SJSA1 (cell line): ENCODE data around the gene TUBB4B. TPM values are rescaled to one million over a fixed set of nuclear protein-coding genes. Genes with fewer than 3 reads are reported as not detected.
"Not testable (repeated sequence)": the region's sequence is repeated elsewhere in the genome, so short reads cannot be mapped to it uniquely, and the experiment has no call there.

ENCODE experiments used
- DNase-seq, 2 experiments: peaks; one replicate each; pipeline ENCODE4 v3.0.0-alpha.2; 2015 to 2020; ENCODE audit warnings: low spot score in 2 of 2, low read depth in 1 of 2
- H3K27ac ChIP-seq: fragments of 250-450 bp; sonication (Bioruptor Pico); 2 replicates; pipeline ENCODE4 v1.5.1; 2020; ENCODE audit warnings: mild to moderate bottlenecking, moderate library complexity
- H3K27me3 ChIP-seq: fragments of 250-450 bp; sonication (Bioruptor Pico); replicated peaks from 2 replicates; pipeline ENCODE4 v1.5.1; 2020; ENCODE audit warnings: mild to moderate bottlenecking, moderate library complexity
- H3K36me3 ChIP-seq: fragments of 250-450 bp; sonication (Bioruptor Pico); 2 replicates; pipeline ENCODE4 v1.5.1; 2020; ENCODE audit warnings: mild to moderate bottlenecking
- H3K4me1 ChIP-seq: fragments of 250-450 bp; sonication (Bioruptor Pico); replicated peaks from 2 replicates; pipeline ENCODE4 v1.6.1; 2021; ENCODE audit warnings: mild to moderate bottlenecking
- H3K4me3 ChIP-seq: fragments of 250-450 bp; sonication (Bioruptor Pico); 2 replicates; pipeline ENCODE4 v1.5.1; 2020; ENCODE audit warnings: mild to moderate bottlenecking
- H3K9me3 ChIP-seq: fragments of 250-450 bp; sonication (Bioruptor Pico); replicated peaks from 2 replicates; pipeline ENCODE4 v1.5.1; 2020; ENCODE audit warnings: mild to moderate bottlenecking
- total RNA-seq: library from RNA; depleted of rRNA; stranded (reverse); fragments of >200 nt; shearing (Covaris generic); gene quantifications from 2 replicates; pipeline ENCODE4 v1.2.3, GENCODE V29; 2014

TUBB4B gene
- total RNA-seq, 1 experiment from 2014 or later = 229 TPM

DNA sequence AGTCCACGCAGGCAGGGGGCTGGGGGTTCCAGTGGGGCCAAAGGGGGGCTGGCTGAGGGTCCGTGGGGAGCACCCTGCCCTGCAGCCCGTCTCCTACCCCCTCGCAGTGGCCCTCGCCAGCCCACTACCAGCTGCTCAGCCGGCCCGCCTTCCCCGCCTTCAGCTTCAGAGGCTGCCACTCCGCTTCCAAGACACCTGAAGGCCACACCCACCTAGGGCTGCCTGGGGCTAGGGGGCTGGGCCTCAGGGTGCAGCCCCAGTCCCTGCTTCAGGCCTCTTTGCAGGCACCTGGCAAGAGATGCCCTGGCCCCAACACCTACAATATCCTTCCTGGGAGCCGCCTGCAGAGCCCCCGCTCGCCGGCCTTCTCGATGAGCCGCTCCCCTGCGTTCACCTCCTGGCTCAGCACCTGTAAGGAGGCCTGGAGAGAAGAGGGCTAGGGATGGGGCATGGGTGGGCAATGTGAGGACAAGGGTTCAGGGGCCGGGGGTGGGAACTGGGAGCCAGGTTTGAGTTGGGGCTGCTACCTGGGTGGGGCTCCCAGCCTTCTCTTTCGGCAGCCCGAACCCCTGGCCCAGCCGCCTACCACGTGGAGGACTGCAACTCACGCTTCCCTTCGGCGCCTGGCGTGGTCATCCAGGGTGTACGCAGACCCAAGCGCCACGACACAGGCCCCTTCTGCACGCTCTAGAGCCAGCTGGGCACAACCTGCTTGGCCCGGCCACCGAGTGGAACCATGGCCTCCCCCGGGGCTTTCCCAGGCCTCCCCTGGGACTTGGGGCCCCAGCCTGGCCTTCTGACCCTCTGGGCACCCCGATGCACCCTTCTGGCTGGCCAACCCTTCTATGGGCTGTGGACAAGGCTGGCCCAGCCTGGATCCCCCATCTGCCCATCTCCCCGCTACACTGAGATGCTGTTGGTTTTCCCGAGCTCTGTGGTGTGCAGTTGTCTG lies 11.7 kb downstream of the TUBB4B start:
- Histone ChIP-seq H3K9me3 (no peaks in the 10 kb centered on the region), H3K4me3 (no peak overlapping the region), H3K4me1 (peaks cover 19% of the 10 kb centered on the region), H3K27ac (no peak overlapping the region), H3K27me3 (no peaks in the 10 kb centered on the region), H3K36me3 (peaks cover 21% of the 10 kb centered on the region)
- DNase-seq = no peak

DNA sequence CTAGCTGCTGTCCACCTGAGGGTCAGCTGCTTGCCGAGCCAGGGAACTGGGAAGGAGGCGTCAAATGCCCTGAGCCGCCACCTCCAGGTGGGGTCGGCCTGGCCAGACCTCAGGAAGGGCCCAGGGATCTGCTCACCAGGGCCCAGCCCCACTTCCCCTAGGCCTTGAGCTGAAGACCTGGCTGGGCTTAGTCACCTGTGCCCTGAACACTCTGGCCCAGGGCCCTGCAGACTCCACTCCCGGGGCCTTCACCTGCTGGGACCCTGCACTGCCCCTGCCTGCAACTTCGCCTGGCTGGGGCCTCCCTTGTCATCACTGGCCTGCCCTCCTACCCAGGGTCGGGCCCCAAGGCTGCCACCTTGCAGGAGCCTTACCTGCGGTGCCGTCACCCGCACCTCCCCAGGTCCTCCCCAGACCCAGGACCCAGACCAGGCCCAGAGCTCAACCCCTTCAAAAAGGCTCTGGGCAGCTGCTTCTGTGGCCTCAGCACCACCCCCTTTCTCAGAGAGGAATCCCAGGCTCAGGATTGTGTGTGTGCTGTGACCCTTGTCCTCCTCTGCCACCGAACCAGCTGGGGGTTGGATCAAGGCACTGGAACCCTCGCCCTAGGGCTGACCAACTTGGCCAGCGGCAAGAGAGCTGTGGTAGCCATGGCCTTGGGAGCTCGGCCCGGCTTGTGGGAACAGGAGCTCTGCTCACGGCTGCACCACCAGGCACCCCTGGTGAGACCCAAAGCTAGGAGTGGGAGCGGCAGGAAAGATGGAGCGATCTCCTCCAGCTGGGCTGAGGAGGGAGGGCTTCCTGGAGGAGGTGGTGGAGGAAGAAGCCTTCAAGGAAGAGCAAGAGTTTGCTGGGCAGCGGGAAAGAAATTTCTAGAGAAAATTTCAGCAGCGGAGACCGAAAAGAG lies 12.9 kb downstream of the TUBB4B start:
- Histone ChIP-seq H3K36me3 (peaks cover 27% of the 10 kb centered on the region), H3K4me3 (peak overlapping the region; percentile 99), H3K27ac (no peak overlapping the region), H3K27me3 (no peaks in the 10 kb centered on the region), H3K9me3 (no peaks in the 10 kb centered on the region), H3K4me1 (peaks cover 19% of the 10 kb centered on the region)
- DNase-seq = no peak

DNA sequence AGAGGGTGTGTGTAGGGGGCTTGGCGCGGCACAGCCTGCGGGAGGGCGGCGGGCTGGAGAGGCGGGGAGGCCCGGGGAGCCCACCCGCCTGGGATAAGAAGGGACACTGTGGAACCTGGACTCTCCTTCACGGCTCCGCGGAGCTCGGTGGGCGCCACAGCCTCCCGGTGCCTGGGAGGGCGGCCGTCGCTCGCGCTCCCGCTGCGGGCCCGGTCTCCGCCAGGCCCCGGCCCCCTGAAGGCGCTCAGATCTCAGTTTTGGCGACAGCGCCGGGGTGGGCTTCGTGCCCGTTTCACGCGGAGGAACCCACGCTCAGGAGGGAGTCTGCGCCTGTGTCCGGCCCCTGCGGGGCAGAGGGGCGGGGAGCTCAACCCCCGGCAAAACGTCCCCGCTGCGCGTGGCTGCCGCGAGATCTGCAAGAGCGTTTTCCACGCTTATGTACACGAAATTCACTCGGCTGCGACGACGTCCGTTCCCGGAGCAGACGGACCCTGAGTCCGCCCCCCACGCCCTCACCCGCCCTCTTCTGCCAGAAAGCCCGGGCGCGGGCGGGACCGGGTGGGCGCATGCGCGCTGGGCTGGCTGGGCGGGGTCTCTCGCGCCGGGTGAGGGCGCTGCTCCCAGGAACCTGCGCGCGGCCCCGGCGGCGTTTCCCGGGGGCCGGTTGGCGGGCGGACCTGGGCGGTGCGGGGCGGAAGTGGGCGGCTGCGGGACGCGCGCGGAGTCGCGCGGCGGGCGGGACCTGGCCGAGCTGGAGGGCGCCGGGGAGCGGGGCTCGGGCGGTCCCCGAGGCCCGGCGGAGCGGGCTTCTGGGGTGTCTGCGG lies 13.7 kb downstream of the TUBB4B start, which contains the start of gene NELFB:
TSS of gene NELFB (plus strand) at position 704 of the 824 bp plus-strand sequence.
- Histone ChIP-seq H3K27me3 (no peaks in the 10 kb centered on the region), H3K27ac (peak within 1 kb of the TSS; percentile 34), H3K4me3 (peak within 1 kb of the TSS; percentile 99), H3K4me1 (peaks cover 19% of the 10 kb centered on the region), H3K9me3 (no peaks in the 10 kb centered on the region), H3K36me3 (peaks cover 29% of the 10 kb centered on the region)
- peak; percentile 78 to 91 for DNase-seq

DNA sequence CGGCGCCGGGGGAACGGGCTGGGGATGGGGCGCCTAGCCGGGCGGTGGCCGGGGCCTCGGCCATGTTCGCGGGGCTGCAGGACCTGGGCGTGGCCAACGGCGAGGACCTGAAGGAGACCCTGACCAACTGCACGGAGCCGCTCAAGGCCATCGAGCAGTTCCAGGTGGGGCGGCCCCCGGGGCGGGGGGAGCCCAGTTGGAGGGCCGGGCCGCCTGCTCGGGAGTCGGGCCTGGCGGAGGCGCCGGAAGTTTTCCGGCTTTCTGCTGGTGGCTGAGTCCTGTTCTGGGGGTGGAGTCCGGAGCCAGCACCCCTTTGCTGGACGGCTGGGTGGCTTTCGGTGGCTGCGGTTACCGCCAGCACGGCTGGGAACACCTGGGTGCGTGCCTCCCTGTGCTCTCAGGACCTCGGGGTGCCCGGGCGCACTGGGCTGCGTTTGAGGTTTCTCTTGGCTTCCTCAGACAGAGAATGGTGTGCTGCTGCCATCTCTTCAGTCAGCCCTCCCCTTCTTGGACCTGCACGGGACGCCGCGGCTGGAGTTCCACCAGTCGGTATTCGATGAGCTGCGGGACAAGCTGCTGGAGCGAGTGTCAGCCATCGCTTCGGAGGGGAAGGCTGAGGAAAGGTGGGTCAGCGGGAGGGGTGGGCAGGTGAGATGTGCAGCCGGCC lies 14.5 kb downstream of the TUBB4B start:
- peak overlapping the region; percentile 99 for H3K4me3 ChIP-seq
- H3K4me1 ChIP-seq = peaks cover 19% of the 10 kb centered on the region
- H3K9me3 ChIP-seq = no peaks in the 10 kb centered on the region
- DNase-seq = peak in 1 of 2 experiments; percentile 48
- peaks cover 31% of the 10 kb centered on the region for H3K36me3 ChIP-seq
- H3K27ac ChIP-seq = peak overlapping the region; percentile 34
- H3K27me3 ChIP-seq = no peaks in the 10 kb centered on the region

DNA sequence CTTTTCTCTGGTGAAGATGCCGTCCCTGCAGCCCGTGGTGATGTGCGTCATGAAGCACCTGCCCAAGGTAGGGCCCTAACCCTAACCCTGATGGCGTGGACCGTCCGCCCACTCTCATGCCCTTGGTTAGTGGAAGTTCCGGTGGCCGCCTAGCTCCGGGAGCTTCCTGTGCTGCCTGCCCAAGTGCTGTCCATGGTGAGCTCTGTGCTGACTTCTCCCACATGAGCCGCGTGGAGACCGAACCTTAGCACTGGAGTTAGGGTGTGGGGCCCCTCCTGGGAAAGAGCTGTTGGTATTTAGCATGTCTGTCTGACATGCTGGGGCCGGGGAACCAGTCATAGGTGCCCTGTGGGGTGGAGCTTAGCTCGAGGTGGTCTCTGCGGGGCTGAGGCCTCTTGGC lies 15.3 kb downstream of the TUBB4B start:
- H3K4me3 ChIP-seq = peak overlapping the region; percentile 99
- H3K9me3 ChIP-seq = no peaks in the 10 kb centered on the region
- peaks cover 32% of the 10 kb centered on the region for H3K36me3 ChIP-seq
- H3K27ac ChIP-seq = no peak overlapping the region
- H3K27me3 ChIP-seq = no peaks in the 10 kb centered on the region
- H3K4me1 ChIP-seq = peaks cover 19% of the 10 kb centered on the region
- DNase-seq = no peak

DNA sequence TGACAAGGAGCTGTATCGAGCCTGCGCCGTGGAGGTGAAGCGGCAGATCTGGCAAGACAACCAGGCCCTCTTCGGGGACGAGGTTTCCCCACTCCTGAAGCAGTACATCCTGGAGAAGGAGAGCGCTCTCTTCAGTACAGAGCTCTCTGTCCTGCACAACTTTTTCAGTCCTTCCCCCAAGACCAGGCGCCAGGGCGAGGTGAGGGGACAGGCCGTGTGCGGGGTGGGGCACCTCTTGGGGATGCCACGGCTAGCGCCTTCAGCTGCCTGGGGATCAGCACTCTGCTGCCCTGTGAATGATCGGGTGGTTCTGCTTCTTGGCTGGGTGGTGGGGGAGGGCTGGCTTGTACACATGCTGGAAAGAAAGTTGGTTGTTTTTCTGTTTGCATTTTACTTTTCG lies 15.8 kb downstream of the TUBB4B start:
- no peak for DNase-seq
- no peak overlapping the region for H3K27ac ChIP-seq
- no peaks in the 10 kb centered on the region for H3K27me3 ChIP-seq
- no peaks in the 10 kb centered on the region for H3K9me3 ChIP-seq
- H3K4me1 ChIP-seq = peaks cover 19% of the 10 kb centered on the region
- H3K4me3 ChIP-seq = no peak overlapping the region
- peaks cover 32% of the 10 kb centered on the region for H3K36me3 ChIP-seq

DNA sequence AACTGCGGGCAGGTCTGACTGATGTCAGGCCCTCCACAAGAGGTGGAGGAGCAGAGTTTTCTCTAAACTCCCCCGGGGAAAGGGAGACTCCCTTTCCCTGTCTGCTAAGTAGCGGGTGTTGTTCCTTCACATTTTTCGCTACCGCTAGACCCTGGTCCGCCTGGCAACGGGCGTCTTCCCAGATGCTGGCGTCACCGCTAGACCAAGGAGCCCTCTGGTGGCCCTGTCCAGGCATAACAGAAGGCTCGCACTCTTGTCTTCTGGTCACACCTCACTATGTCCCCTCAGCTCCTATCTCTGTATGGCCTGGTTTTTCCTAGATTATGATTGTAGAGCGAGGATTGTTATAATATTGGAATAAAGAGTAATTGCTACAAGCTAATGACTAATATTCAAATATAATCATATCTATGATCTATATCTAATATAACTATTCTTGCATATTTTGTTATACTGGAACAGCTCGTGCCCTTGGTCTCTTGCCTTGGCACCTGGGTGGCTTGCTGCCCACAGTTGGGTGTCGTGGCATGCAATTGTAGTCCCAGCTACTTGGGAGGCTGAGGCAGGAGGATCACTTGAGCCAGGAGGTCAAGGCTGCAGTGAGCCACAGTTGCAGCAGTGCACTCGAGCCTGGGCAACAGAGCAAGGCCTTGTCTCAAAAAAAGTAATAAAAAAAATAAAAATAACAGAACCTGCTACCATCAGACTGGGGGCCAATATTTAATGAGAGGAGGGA lies 21.3 kb downstream of the TUBB4B start:
- not testable (repeated sequence) for DNase-seq
- peaks cover 44% of the 10 kb centered on the region for H3K36me3 ChIP-seq

DNA sequence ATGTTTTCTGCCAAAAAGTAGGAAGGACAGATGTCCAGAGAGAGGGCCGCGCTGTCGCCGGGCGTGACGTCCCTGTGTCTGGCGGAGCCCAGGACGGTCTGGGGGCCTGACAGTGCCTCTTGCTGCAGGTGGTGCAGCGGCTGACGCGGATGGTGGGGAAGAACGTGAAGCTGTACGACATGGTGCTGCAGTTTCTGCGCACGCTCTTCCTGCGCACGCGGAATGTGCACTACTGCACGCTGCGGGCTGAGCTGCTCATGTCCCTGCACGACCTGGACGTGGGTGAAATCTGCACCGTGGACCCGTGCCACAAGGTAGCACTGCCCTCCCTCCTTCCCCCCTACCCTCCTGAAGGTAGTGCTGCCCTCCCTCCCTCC lies 21.8 kb downstream of the TUBB4B start:
- Histone ChIP-seq H3K4me1 (no peaks in the 10 kb centered on the region), H3K27me3 (no peaks in the 10 kb centered on the region), H3K36me3 (peaks cover 46% of the 10 kb centered on the region), H3K4me3 (no peak overlapping the region), H3K9me3 (no peaks in the 10 kb centered on the region), H3K27ac (no peak overlapping the region)
- DNase-seq = no peak

More for the DNA sequence above, 21.3 kb downstream of the TUBB4B start:
- not testable (repeated sequence) for H3K9me3 ChIP-seq, H3K4me3 ChIP-seq, H3K4me1 ChIP-seq, H3K27me3 ChIP-seq, H3K27ac ChIP-seq

DNA sequence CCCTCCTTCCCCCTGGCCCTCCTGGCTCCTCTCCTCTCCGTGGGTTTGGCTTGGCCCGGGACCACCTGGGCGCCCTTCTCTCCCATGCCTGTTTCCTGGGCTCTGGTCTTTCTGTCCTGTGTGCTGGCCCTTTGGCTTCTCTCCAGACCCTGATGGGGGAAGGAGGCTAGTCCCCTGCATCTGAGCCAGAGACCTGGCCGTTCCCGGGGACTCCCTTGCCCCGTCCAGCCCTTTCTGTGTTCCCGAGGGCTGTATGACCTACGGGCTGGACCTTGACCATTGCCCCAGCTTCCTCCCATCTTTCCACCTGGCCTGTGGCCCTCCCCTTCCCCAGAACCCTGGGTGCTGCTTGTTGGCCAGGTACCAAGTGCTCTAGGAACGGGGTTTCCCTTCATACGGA lies 22.4 kb downstream of the TUBB4B start:
- Histone ChIP-seq H3K4me3 (no peak overlapping the region), H3K36me3 (peaks cover 51% of the 10 kb centered on the region), H3K27me3 (no peaks in the 10 kb centered on the region), H3K9me3 (no peaks in the 10 kb centered on the region), H3K4me1 (peaks cover 1% of the 10 kb centered on the region), H3K27ac (no peak overlapping the region)
- no peak for DNase-seq

DNA sequence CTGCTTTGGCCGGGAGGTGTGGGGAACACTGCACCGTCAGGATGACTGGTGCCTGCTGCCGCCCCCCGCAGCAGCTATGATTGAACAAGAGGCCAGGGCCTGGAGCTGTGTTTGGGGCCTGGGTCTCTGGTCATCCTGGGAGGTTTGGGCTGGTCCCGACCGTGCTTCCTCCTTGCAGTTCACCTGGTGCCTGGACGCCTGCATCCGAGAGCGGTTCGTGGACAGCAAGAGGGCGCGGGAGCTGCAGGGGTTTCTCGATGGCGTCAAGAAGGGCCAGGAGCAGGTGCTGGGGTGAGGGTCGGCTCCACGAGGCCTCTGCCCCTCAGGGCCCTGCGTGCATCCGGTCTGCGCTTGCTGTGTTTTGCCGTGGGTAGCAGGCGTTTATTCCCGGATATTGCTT lies 23.0 kb downstream of the TUBB4B start:
- Histone ChIP-seq H3K27ac (no peak overlapping the region), H3K4me1 (peaks cover 7% of the 10 kb centered on the region), H3K36me3 (peaks cover 52% of the 10 kb centered on the region), H3K4me3 (no peak overlapping the region), H3K9me3 (no peaks in the 10 kb centered on the region), H3K27me3 (no peaks in the 10 kb centered on the region)
- no peak for DNase-seq

DNA sequence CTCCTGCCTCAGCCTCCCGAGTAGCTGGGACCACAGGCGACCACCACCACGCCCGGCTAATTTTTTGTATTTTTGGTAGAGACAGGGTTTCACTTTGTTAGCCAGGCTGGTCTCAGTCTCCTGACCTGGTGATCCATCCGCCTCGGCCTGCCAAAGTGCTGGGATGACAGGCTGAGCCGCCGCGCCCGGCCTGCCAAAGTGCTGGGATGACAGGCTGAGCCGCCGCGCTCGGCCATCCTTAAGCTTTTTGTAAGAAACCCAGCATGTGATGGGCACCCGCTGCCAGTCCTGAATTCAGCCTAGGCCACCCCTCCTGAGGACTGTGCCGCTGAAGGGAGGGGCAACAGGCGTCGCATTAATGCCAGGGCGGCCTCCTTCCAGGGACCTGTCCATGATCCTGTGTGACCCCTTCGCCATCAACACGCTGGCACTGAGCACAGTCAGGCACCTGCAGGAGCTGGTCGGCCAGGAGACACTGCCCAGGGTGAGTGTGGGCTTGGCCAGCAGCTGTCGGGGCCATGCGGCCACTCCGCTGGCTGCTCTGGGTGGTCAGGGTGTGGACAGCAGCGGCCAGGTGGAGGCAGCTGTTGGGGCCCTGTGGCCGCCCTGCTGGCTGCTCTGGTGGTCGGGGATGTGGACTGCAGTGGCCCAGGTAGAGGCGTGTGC lies 24.5 kb downstream of the TUBB4B start:
- no peak overlapping the region for H3K27ac ChIP-seq
- H3K4me3 ChIP-seq = no peak overlapping the region
- peaks cover 12% of the 10 kb centered on the region for H3K4me1 ChIP-seq
- peaks cover 63% of the 10 kb centered on the region for H3K36me3 ChIP-seq
- H3K9me3 ChIP-seq = no peaks in the 10 kb centered on the region
- DNase-seq = no peak
- H3K27me3 ChIP-seq = no peaks in the 10 kb centered on the region

DNA sequence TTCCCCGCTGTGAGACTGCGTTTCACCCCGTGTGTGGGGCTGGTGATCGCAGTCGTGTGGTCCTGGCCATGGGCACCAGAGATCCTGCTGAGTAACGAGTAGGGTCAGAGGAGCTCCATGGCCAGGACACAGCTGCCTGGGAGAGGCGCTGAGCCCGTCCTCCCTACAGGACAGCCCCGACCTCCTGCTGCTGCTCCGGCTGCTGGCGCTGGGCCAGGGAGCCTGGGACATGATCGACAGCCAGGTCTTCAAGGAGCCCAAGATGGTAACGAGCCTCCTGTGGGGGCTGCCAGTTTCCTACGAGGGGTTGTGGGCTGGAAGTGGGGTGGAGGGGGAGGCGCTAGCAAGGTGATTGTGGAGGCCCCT lies 25.1 kb downstream of the TUBB4B start:
- DNase-seq = no peak
- H3K9me3 ChIP-seq = no peaks in the 10 kb centered on the region
- H3K36me3 ChIP-seq = peaks cover 68% of the 10 kb centered on the region
- H3K27ac ChIP-seq = no peak overlapping the region
- H3K4me1 ChIP-seq = peaks cover 12% of the 10 kb centered on the region
- H3K27me3 ChIP-seq = no peaks in the 10 kb centered on the region
- no peak overlapping the region for H3K4me3 ChIP-seq
